HG03378 (cell line): Measurements from ENCODE around the gene CDC14B.
"Not testable (repeated sequence)": the region's sequence is repeated elsewhere in the genome, so short reads cannot be mapped to it uniquely, and the experiment has no call there.

Source experiments
- ATAC-seq: cut with Tn5 transposase; IDR thresholded peaks from one replicate; pipeline ENCODE4 v1.9.1; 2021; ENCODE audit warnings: mild to moderate bottlenecking, moderate library complexity; ENCODE audit not compliant: unreplicated experiment

CDC14B gene

GRCh38 chr9:96503918-96504317 is 115.7 kb downstream of the CDC14B start:
- no peak for ATAC-seq

GRCh38 chr9:96503374-96503748 is 116.3 kb downstream of the CDC14B start:
- ATAC-seq, result not testable (repeated sequence)

- ATAC-seq, result no peak
Measured at GRCh38 chr9:96502539-96503373, 116.9 kb downstream of the CDC14B start.

- ATAC-seq, result no peak
Measured at GRCh38 chr9:96501633-96502538, 117.8 kb downstream of the CDC14B start.

- no peak for ATAC-seq
Measured at GRCh38 chr9:96500696-96501632, 118.7 kb downstream of the CDC14B start.

- no peak for ATAC-seq
Measured at GRCh38 chr9:96499257-96499656, 120.4 kb downstream of the CDC14B start.

- no peak for ATAC-seq
Measured at GRCh38 chr9:96498796-96499195, 120.8 kb downstream of the CDC14B start.

- ATAC-seq, result no peak
Measured at GRCh38 chr9:96497117-96497399, 122.6 kb downstream of the CDC14B start.

GRCh38 chr9:96496368-96497116 is 123.1 kb downstream of the CDC14B start:
- no peak for ATAC-seq

GRCh38 chr9:96495341-96495740 is 124.3 kb downstream of the CDC14B start:
- no peak for ATAC-seq

- no peak for ATAC-seq
Measured at GRCh38 chr9:96494215-96494800, 125.3 kb downstream of the CDC14B start.

- ATAC-seq, result no peak
Measured at GRCh38 chr9:96493757-96494156, 125.9 kb downstream of the CDC14B start.

- no peak for ATAC-seq
Measured at GRCh38 chr9:96492993-96493531, 126.6 kb downstream of the CDC14B start.

GRCh38 chr9:96491880-96492525 is 127.6 kb downstream of the CDC14B start:
- ATAC-seq, result no peak

GRCh38 chr9:96491079-96491879 is 128.4 kb downstream of the CDC14B start:
- no peak for ATAC-seq

- ATAC-seq, result no peak
Measured at GRCh38 chr9:96490534-96491078, 129.0 kb downstream of the CDC14B start.

GRCh38 chr9:96489482-96489979 is 130.1 kb downstream of the CDC14B start:
- no peak for ATAC-seq

- no peak for ATAC-seq
Measured at GRCh38 chr9:96487949-96488348, 131.7 kb downstream of the CDC14B start.
